HG03439 (cell line): ENCODE measurements around the gene CCDC159.

Experiments
- ATAC-seq: cut with Tn5 transposase; IDR thresholded peaks from one replicate; pipeline ENCODE4 v1.9.1; 2021; ENCODE audit warnings: mild to moderate bottlenecking, moderate library complexity; ENCODE audit not compliant: unreplicated experiment

Gene CCDC159

GRCh38 chr19:11387162-11388034, 41.1 kb downstream of the CCDC159 start:
- ATAC-seq: no peak

GRCh38 chr19:11390359-11390758, 44.0 kb downstream of the CCDC159 start:
- no peak for ATAC-seq

GRCh38 chr19:11390933-11391680, 44.8 kb downstream of the CCDC159 start:
- no peak for ATAC-seq

DNA sequence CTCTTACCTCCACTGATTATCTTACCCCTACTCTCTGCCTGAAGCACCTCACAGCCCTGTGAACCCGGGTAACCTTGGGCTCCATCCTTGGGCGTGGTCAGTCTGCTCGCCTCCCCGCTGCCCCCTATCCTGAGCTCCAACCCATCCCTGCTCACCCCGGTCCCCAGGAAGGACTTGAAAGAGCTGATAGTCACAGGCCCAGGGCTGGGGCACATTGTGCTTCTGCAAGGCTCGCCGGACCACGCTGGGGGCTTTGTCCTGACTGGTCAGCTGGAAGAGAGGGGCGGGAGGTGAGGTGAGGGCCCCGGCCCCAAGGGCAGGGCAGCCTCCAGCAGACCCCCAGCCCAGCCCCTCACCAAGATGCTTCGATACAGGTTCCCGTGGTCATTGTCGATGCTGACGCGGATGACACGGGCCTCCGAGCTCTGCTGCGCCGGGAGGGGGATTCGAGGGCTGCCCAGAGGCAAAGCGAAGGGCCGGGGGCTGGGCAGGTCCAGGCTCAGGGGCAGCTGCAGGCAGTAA, 50.8 kb downstream of the CCDC159 start:
- ATAC-seq: no peak

DNA sequence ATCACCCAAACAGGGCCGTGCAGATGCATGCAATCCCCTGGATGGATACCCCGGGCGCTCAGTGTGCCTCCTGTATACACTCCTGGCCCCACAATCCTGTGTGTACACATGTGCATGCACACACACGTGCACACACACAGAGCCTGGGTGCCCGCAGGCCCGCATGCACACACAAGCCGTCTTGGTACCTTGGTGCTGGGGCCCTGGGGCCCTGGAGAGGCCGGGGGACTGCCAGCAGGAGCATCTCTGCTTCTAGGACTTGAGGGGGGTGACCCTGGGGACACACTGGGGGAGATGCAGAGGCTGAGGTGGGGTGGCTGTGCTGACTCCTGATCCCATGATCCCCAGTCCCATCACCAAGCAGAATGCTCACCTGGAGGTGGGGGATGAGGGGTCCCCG, 53.3 kb downstream of the CCDC159 start:
- ATAC-seq: no peak

DNA sequence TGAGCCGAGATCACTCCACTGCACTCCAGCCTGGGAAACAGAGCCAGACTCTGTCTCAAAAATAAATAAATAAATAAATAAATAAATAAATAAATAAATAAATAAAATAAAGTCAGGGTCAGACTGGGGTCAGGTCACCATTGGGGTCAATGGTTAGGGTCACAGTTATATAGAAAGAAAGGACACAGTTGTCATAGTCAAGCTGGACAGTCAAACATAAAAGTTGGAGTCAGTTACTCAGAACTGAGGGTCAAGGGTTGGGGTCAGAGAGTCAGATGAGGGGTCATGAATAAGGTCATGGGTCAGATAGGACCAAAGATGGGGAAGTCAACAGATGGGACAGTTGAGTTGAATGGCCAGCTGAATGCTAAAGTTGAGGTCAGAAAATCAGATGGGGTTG, 54.5 kb downstream of the CCDC159 start:
- no peak for ATAC-seq

DNA sequence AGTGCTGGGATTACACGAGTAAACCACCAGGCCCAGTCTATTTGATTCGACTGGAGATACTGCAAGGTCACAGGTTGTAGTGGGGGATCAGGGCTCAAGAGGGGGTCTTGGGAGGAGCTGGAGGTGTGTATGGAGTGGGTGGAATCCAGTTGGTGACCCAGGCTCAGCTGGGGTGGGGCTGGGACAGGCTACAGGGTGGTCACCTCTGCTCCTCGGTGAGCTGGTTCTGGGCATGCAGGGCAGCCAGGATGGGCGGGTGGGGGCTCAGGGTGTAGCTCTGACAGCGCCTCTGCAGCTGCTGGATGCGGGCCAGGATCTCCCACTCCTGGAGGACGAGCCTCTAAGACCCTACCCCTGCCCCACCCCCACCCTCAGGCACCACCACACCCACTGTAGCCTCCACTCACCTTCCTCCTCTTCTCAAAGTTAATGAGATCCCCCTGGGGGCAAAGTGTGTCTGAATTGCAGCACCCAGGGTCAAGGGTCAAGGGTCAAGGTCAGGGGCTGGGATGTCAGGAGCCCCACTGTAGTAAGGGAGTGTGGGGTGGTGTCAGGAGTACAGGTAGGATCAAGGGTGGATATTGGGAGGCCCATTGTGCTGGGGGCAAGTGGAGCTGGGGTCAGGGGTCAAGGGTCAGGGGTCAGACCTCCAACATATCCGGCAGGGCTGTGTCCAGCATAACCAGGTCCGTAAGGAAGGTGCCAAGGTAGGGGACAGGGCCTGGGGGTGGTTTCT, 55.7 kb downstream of the CCDC159 start:
- no peak for ATAC-seq
